Dedifferentiated amniotic fluid mesenchymal stem cell (primary cell): ENCODE data around the gene ATP5PD.
A peak's percentile ranks its signal among the peaks of the same experiment; 100 is the strongest.
"Not testable (repeated sequence)": the region's sequence is repeated elsewhere in the genome, so short reads cannot be mapped to it uniquely, and the experiment has no call there.

ENCODE experiments used
- DNase-seq: peaks from one replicate; pipeline ENCODE4 v3.0.0-alpha.2; 2016; ENCODE audit errors: extremely low spot score

ATP5PD gene

DNA sequence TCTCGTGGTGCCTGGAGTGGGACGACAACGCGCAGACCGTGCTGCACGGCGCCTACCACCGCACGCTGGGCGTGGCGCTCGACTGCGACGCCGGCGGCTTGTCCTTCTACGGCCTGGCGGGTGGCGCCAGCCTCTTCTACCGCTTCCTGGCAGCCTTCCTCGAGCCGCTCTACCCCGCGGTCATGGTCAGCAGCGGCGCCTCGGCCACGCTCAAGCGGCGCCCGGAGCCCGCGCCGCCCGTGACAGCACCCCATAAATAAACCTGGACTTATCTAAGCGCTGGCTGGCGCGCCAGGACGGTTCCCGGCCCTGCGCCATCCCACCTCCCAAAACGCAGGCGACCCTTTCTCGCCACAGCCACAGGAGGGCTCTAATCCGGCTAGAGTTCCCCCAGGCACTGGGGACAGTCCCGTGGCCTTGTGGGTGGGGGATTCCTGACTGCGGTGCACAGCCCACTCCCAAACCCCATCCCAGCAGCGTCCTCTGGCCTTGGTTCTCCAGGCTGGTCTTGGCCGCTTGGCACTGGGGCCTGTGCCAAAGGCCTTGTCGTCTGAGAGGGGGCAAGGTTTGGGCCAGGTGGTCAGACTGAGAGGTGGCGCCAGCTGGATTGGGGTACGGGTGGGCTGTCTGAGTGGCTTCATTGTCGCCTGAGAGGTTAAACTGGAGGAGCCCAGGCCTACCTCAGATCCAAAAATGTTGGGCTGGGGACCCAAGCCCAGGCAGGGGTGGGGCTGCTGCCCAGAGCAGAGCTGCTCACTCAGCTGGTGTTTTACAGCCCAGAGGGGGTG lies 30.9 kb upstream of the ATP5PD start:
- no peak for DNase-seq

DNA sequence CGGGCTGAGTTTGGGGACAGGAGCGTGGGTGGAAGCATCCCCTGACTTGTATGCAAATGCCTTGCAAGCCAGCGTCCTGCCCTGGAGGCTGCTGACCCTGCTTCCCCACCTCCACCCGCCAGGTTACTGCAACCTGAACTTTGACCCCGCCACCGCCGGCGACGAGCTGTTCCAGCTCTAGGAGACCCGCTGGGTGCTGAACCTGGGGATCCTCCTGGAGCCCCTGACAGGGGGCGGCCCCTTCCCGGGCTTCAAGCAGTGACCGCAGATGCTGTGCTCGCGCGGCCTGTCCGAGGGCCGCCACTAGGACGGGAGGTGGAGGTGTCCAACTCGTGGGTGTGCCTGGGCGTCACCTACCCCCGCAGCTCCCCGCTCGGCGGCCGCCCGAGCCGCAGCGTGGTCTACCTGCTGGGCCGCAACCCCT lies 30.3 kb upstream of the ATP5PD start:
- DNase-seq = no peak

DNA sequence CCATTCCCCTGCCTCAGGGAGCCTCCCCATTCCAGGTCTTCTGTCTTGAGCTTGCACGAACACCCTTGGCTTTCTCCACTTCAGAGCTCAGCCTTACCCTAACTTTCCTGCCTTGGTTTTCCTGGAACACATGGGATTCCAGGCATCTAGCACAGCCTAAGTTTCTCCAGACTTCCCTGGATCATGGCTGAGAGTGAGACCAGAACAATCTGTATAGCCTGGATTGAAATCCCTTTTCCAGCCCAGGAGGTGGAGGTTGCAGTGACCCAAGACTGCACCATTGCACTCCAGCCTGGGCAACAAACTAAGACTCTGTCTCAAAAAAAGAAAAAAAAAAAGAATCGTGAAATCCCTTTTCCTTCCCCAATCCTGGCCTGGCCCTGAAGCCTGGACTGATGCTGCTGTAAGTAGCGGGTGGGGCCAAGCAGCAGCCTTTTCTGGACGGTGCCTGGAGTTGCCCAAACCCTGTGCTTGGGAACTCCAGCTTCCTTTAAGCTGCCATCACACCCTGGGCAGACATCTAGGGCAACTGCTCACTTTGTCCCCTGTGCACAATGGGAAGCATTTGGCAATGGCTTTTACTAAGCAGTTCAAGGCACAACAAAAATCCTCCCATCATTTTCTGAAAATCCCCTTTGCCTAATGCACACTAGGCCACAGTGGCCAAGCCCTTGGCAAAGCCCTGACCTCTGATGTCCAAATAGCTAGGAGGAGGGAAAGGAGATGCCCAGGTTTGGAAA lies 29.0 kb upstream of the ATP5PD start:
- DNase-seq = no peak

DNA sequence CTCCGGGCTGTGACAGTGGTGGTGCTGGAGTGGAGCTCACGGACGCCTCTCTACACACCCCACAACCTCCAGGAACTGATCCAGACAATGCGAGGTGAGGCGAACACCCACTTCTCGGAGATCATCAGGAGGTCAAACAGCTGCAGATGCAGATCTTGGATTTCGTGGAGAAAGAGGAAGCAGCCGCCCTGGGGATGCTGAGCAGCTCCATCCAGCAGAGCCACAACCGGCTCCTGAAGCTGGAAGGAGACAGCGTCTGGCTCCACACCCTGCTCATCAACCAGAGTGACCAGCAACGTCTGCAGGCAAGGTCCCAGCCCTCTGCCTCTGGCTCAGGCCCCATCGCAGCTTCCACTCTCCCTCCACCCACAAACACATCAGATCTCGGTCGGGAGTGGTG lies 27.8 kb upstream of the ATP5PD start:
- DNase-seq = no peak

DNA sequence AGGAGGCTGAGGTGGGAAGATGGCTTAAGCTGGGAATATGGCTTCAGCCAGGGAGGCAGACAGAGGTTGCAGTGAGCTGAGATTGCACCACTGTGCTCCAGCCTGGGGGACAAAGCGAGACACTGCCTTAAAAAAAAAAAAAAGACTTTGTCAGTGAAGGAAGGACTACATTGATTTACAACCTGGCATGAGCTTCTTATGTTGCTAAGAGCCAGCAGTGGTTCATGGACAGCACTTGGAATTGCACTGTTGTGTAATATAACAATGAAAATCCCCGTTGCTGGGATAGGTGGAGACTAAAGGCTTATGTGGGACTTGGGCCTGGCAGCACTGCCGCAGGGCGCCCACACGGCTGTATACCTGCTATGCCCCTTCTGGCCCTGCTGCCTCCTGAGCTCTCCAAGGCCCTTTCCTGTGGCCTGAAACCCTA lies 26.9 kb upstream of the ATP5PD start:
- DNase-seq = no peak

DNA sequence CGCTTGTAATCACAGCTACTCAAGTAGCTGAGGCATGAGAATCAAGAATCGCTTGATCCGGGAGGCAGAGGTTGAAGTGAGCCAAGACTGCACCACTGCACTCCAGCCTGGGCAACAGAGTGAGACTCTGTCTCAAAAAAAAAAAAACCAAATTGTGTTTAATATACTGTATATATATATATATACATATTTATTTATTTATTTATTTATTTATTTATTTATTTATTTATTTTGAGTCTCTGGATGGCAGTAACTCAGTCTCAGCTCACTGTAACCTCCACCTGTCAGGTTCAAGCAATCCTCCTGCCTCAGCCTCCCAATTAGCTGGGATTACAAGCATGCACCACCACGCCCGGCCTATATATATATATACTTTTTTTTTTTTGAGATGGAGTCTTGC lies 26.1 kb upstream of the ATP5PD start:
- DNase-seq = not testable (repeated sequence)

DNA sequence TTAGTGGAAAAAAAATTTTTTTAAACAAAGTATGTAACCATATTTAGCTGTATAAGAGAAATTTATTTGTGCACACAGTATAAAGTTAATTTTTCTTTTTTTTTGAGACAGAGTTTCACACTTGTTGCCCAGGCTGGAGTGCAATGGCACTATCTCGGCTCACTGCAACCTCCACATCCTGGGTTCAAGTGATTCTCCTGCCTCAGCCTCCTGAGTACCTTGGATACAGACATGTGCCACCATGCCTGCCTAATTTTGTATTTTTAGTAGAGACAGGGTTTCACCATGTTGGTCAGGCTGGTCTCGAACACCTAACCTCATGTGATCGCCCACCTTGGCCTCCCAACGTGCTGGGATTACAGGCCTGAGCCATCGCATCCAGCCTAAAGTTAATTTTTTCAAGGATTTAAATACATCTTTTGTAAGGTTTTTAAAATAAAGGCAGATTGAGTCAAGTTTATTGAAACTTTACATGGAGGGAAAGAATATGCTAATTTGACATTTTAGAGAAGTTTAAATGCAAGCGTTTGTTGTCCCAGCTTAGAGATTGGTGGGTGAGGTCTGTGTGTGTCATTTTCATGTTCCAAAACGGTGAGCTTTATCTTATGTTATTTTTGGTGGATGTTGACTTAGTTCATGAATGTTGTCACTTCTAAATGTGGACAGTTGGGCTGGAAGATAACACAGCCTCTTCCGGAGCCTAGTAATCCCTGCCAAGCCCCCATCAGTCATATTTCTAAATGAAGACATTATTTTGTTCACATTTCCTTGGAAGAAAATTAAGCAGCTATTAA lies 24.9 kb upstream of the ATP5PD start:
- DNase-seq = not testable (repeated sequence)

DNA sequence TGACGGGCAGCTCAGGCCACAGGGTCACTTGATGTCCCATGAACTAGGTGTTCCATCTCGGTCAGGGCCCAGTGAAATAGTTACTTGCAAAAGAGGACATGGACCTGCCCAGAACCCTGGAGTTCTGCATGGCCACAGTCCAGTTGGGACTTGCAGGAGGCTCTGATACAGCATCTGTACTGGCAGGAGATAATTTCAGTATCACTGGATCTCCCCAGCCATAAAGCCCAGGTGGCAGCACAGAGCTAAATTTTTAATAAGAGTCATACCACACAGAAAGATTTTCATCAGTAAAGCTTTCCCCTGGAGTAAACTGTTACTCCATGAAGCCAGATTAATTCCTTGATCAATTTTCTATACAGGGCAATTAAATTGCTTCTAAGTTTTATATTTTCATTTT lies 23.0 kb upstream of the ATP5PD start:
- no peak for DNase-seq

DNA sequence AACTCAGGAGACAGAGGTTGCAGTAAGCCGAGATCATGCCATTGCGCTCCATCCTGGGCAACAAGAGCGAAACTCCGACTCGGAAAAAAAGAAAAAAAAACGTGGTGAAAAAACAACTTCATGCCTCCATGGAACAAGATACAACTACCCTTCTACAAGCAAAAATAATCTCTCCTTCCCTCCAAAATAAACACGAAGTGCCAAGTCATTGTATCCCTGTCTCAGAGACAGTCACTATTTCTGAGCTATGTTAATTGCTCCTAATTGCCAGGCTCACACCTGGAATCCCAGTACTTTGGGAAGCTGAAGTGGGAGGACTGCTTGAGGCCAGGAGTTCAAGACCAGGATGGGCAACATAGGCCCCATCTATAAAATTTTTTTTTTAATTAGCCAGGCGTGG lies 22.0 kb upstream of the ATP5PD start:
- DNase-seq = no peak

DNA sequence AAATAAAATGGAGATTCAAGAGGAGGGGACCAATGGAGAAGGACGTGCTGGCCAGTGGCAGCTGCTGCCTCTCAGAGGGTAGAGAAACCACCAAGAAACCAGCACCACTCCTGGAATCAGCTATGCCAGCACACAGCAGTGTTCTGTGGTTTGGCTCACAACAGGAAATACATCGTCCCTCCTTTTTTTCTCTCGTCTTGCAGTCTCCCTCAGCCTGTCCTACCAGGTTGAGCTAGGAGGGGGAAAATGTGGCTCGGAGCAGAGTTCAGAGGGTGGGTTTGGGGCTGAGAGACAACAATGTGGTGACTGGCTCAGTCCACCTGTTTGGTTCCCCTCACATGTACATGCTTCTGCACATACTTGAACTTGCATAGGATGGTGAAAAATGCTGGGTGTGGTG lies 21.1 kb upstream of the ATP5PD start:
- no peak for DNase-seq

DNA sequence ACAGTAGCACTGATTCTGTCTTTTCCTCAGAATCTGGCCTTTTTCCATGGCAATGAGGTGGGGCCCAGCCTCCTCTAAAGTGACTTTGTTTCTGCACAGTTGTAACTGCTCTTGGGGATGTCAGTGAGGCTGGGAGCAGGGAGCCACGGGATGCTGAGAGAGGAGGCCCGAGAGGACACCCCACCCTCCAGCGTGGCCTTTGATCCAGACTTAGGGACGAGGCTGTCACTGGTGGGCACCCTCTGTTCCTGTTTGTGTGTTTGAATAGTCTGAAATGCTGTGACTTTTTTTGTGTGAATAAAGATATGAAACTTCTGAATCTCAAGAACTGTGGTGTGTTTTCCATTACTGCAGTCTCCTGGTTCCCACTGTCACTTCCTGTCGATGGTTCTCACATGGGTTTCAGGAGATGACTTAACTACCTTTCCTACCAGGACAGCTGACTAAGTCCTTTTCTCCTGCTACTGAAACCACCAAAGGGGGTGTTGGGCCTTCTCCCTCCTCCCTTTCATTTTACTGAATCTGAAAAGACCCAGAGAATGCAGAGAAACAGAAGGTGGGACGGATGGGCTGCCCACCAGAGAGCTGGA lies 18.9 kb upstream of the ATP5PD start:
- DNase-seq = no peak

DNA sequence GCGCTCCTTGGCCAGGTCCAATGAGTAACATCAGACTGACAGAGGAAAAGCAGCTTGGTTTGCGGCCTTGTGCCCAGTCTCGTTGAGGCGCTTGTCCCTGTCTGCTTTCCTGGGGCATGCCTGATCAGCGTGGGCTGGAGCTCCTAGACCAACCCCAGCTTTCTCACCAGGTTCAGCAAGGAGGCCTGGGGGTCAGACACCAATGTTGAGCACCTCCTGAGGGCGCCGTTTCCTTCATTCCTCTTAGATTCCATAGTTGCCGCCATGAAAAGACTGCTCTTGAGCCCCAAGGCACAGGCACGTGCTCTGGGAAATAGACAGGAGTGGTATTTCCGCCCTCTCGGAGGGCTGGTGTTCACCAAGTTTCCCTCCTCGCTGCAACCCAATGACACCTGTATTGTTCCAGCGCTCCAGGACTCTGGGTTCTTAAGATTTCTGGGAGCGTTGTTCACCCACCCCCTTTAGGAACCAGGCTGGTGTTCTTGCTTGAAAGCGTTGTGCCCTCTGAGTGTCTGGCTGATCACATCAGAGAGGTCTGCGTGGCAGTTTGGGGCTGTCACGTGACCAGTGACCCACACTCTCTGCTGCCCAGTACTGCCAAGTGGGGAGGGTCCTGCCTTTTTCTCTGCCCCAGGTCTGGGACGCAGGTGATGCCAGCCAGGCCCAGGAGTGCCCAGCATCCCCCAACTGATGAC lies 18.2 kb upstream of the ATP5PD start:
- DNase-seq = no peak

DNA sequence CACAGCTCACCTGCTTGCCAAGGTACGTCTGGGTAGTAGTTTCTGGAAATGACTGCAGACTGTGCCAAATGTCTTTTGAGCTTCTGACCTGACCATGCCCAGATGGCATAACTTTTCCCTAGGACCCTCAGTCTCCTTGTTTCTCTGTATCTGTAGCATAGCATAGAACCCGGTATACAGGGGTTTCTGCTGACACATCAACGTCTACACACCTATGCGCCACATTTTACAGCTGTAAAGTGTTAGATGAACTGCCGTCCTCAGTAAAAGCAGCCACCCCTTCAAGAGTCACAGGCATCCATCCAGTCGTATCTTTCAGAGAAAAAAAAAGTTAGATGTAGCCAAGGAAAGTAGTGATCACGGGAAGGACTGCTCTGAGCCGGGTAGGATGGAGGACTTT lies 17.7 kb upstream of the ATP5PD start:
- DNase-seq = no peak

DNA sequence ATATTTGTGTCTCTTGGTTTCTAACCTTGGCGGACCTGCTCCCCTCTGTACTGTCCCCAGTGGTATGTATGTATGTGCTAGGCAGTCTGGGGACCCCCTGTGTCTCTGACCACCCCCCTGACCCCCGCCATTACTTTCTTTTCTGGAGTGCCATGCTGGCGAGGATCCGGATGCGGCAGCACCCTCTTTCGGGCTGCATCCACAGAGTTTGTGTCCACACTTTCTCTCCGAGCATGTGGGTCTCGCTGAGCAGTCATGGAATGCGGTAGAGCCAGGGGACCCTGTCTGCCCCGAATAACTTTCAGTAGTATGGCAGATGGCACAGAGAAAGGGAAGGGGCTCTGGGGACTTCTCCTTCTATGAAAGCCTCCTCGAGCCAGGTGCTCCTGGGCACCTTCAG lies 17.3 kb upstream of the ATP5PD start:
- DNase-seq = no peak

DNA sequence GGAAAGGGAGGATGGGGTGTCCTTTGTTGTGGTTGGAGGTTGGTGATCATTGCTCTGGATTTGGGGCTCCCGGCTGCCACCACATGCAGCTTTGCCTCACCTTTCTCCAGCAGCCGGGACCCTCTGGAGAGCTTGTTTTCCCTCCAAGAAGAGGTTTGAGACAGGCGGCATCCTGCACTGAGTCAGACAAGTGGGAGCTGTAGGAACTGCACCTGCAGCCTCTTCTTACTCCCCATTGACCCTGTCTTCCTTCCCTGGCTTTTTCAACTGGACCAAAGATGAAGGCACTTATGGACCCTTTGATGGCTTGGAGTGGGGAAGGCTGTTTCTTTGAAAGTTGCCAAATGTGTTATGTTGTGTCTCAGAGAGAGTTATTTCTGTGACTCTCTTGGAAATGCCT lies 16.9 kb upstream of the ATP5PD start:
- no peak for DNase-seq

DNA sequence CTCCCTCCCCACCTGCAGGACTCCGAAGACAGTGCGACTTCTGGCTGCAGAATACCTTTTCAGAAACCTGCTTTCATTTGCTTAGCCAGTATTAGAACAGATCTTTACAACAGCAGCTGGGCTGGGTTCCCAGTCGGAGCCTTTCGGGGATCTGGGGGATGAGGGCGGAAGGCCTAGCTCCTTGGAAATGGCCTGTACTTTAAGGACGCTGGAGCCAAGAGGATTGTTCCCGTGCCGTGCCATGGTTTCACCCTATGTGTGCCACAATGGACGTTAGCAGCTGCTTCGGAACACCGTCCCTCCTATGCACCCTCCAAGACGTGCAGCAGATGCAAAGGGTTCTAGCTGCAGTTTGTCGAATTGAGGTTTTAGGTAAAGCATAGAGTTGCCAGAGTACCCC lies 16.4 kb upstream of the ATP5PD start:
- DNase-seq = no peak

DNA sequence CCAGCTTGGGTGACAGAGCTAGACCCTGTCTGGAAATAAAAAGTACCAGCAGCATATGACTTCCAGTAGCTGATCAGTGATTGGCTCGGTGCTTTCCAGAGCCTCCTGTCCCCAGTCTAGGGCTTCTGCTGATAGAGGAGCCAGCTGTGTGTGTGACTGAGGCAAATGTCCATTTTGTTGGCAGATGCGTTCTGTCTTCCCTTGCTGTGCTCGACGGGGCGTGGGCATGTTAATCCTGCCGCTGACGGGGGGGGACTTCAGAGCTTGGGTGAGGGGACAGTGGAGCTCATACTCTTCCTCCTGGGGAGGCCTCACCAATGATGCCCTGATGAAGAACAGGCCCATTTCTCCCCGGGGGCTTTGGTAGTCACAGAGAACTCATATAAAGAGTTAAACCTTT lies 14.8 kb upstream of the ATP5PD start:
- DNase-seq = no peak

DNA sequence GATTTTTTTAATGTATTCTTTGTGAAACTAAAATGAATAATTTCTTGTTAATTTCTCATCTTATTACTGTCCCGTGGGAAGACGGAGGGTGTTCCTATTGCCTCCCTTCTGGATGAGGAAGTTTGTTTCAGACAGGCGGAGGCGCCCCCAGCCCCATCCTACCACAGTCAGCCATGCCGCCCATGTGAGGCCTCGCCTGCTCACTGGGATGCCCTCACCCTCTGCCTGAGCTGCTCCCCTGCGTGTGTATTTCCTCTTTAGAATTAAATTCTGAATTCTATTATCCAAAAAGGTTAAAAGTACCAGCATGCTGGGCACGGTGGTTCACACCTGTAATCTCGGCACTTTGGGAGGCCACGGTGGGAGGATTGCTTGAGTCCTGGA lies 14.3 kb upstream of the ATP5PD start:
- no peak for DNase-seq

DNA sequence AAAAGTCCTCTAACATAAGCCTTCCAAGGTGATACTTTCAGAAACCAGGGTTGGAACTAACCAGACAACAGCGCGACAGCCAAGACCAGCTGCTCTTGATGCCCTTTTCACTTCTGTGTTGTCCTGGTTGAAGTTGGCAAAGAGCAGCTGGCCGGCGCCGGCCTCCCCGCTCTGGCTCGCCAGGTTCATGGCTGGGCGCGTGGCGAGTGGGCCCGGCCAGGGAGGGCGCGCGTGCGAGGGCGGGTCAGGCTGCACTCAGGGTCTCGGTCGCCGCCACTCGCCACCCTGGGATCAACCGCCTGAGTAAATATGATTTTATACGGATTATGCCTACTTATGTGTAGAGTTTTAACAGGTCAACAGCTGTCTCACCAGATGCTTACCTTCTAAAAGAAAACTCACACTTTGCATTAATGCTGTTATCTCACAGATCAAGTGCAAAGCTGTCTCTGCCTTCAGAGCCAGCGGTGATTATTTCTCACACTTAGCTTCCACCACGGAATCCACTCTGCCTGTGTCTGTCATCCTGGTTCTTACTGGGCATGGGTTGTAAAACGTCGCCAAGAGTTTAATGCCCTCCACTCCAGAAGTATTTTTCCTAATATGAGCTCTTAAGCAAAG lies 13.8 kb upstream of the ATP5PD start:
- no peak for DNase-seq

DNA sequence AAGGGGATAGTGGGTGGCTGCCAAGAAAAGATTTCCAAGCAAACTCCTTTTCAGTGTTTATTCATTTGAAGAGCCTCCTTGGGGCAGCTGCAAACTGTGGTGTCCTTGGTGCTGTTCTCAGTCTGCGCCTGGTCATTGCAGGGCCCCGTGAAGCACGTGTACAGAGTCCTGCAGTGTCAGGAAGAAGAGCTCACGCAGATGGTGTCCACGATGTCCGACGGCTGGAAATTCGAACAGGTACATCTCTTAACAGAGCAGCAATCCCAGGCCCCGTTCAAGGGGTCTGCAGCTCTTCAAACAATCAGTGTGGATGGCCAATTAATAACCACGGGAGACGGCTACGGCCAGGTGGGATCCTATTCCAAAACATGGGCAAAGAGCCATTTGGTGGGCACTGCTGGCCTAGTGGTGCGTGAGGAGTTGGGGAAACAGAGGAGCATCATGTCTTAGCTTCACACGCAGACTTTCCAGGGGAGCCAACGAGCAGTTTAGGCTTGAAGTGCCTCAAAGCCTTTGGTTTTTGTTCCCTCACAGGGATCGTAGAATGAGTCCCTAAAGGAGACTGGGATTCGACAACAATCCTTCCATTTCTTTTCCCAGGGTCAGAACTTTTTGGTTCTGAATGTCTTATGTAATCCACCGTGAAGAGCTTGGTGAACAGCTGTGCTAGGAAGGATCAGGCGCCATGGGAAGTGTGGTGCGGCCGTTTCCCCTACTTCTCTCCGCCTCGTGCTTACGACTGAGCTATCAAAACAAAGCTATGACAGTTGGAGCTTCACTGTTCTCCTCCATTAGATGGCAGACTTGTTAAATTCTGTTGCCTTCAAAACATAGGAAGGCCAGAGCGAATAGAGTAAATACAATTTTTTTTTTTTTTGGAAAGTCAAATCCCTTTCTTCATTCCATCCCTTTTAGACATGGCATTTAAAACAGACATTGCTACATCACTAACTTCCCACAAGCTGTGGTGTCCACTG lies 12.9 kb upstream of the ATP5PD start:
- peak; percentile 92 for DNase-seq
